Stimulated activated CD4-positive, alpha-beta T cell treated with anti-CD3 and anti-CD28 coated beads, Interleukin-1b, Interleukin-23, amount 100 ng/mL, for 48 hours (primary cell): Measurements from ENCODE around the gene DMAC2.
A peak's percentile ranks its signal among the peaks of the same experiment; 100 is the strongest.
"Not testable (repeated sequence)": the region's sequence is repeated elsewhere in the genome, so short reads cannot be mapped to it uniquely, and the experiment has no call there.

Experiments
- DNase-seq: peaks from one replicate; pipeline ENCODE4 v3.0.0-alpha.2; 2020

DMAC2 gene

GRCh38 chr19:41439441-41440222 is at the start of gene DMAC2:
Gene DMAC2, minus strand, starts transcription at chr19:41439912. Its CDS starts 13 bp downstream, at chr19:41439899.
- peak; percentile 98 for DNase-seq

GRCh38 chr19:41486953-41487352 is 47.2 kb upstream of the DMAC2 start:
- not testable (repeated sequence) for DNase-seq

- DNase-seq: no peak
These were observed 45.1 kb upstream of the DMAC2 start for GRCh38 chr19:41484822-41485221.

- DNase-seq: no peak
These were observed 40.6 kb upstream of the DMAC2 start for GRCh38 chr19:41480336-41480735.

GRCh38 chr19:41479757-41480191 is 40.1 kb upstream of the DMAC2 start:
- DNase-seq: no peak

GRCh38 chr19:41478875-41479756 is 39.4 kb upstream of the DMAC2 start:
- no peak for DNase-seq

GRCh38 chr19:41478171-41478570 is 38.5 kb upstream of the DMAC2 start:
- DNase-seq: no peak

- DNase-seq: no peak
These were observed 36.9 kb upstream of the DMAC2 start for GRCh38 chr19:41476583-41476982.

- DNase-seq: not testable (repeated sequence)
These were observed 23.8 kb upstream of the DMAC2 start for GRCh38 chr19:41463257-41464256.

GRCh38 chr19:41462497-41462896 is 22.8 kb upstream of the DMAC2 start:
- DNase-seq: no peak

- no peak for DNase-seq
These were observed 17.5 kb upstream of the DMAC2 start for GRCh38 chr19:41457241-41457640.

- DNase-seq: no peak
These were observed 16.7 kb upstream of the DMAC2 start for GRCh38 chr19:41456342-41456918.

- DNase-seq: no peak
These were observed 16.2 kb upstream of the DMAC2 start for GRCh38 chr19:41455936-41456335.

- DNase-seq: no peak
These were observed 13.0 kb upstream of the DMAC2 start for GRCh38 chr19:41452584-41453275.

- no peak for DNase-seq
These were observed 10.1 kb upstream of the DMAC2 start for GRCh38 chr19:41449865-41450178.

GRCh38 chr19:41449079-41449864 is 9.6 kb upstream of the DMAC2 start:
- peak; percentile 70 for DNase-seq

- DNase-seq: no peak
These were observed 8.1 kb upstream of the DMAC2 start for GRCh38 chr19:41447732-41448332.

- no peak for DNase-seq
These were observed 5.9 kb upstream of the DMAC2 start for GRCh38 chr19:41445575-41445974.

GRCh38 chr19:41443813-41444455 is 4.2 kb upstream of the DMAC2 start:
- no peak for DNase-seq
